ENCODE data around the gene GUCY1A2.

Gene GUCY1A2

DNA sequence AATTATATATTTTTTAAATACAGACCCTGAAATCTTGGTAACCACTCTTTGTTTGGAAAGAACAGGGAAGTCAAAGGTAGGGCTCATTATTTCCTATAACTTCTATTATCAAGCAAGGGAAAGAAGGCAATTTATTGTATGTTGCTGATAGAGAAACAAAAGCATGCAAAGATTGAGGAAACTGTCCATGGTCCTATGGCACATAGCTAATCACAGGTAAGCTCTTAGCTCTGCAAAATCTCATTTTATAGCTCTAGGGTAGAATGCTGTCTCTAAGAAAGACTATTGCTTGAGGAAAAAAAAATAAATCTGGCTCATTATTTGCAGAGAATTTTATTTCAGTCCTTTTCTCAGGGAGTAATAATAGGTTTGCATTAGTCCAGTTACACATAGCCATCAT is 7.4 kb upstream of the GUCY1A2 start:
- no peak for TF ChIP-seq Cebpa-rat (IDR thresholded peaks at IDR 0.05)
- H3K36me3 ChIP-seq: no peaks in the 10 kb centered on the region

DNA sequence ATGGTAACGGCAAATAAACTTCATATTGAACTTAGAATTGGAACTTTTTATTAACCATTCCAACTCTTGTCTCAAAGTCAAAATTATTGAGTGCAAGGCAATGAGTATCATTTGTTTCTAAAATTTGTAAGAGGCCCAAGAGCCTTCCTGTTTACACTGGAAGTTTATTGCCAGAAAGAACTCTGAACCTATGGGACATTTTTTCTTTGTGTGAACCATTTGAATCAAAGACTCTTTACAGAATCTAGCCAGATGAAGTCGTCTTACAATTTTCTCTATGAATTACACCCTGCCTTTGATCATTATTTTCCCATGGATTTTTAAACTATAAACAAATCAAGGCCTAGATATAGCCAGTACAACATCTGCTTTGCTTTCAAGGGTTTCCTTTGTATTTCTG is 2.3 kb upstream of the GUCY1A2 start:
- Histone ChIP-seq H4K20me1 (no peaks in the 10 kb centered on the region), H3K4me1 (no peaks in the 10 kb centered on the region), H3K27ac (no peak overlapping the region), H3K9me3 (peaks cover 21% of the 10 kb centered on the region), H3K27me3 (peaks cover 37% of the 10 kb centered on the region), H3K4me3 (no peak overlapping the region), H3K36me3 (no peaks in the 10 kb centered on the region), H3K9ac (no peak overlapping the region), H3K4me2 (no peak overlapping the region)
- no peak for TF ChIP-seq Cebpa-rat (IDR thresholded peaks at IDR 0.05)

More for the DNA sequence above, 7.4 kb upstream of the GUCY1A2 start:
- H3K4me1 ChIP-seq: no peaks in the 10 kb centered on the region
- H3K9me3 ChIP-seq: no peaks in the 10 kb centered on the region
- no peak overlapping the region for H3K9ac ChIP-seq
- no peak overlapping the region for H3K4me2 ChIP-seq
- H3K27ac ChIP-seq: no peak overlapping the region
- no peaks in the 10 kb centered on the region for H3K27me3 ChIP-seq
- no peaks in the 10 kb centered on the region for H4K20me1 ChIP-seq
- H3K4me3 ChIP-seq: no peak overlapping the region

DNA sequence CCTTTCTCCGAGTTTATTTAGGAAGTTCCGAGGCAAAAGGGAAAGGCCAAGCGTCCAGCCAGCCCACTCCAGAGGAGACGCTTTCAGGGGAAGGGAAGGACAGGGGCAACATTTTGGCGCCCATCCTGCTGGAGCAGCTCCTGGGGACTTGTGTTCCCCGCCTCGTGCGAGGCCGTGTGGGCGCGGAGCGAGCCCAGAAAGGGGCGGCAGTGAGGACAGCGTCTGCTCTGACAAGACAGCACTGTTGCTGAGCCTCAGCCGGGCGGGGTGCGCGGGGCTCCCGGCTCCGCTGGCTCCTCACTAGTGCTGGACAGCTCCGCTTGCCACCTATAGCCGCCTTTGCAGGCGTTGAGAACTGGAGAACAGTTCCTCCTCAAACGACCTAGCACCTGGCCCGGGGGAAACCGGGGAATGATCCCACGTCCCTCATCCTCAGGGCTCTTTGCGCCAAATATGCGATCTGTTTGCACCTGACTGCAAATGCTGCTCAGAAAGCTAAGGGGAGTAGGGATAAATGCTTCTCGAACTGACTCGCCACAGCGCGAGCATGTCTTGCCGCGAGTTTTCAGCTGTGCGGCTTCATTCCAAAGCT is 722 bp upstream of the GUCY1A2 start:
- Histone ChIP-seq H3K27ac (no peak overlapping the region), H3K27me3 (peaks cover 37% of the 10 kb centered on the region), H4K20me1 (no peaks in the 10 kb centered on the region), H3K4me2 (no peak overlapping the region), H3K36me3 (no peaks in the 10 kb centered on the region), H3K9me3 (peaks cover 21% of the 10 kb centered on the region), H3K4me3 (0 out of 2 replicates have a peak overlapping the region, but pooled peaks have one; percentile 62), H3K4me1 (no peaks in the 10 kb centered on the region), H3K9ac (no peak overlapping the region)
- TF ChIP-seq Cebpa-rat (IDR thresholded peaks at IDR 0.05): no peak

DNA sequence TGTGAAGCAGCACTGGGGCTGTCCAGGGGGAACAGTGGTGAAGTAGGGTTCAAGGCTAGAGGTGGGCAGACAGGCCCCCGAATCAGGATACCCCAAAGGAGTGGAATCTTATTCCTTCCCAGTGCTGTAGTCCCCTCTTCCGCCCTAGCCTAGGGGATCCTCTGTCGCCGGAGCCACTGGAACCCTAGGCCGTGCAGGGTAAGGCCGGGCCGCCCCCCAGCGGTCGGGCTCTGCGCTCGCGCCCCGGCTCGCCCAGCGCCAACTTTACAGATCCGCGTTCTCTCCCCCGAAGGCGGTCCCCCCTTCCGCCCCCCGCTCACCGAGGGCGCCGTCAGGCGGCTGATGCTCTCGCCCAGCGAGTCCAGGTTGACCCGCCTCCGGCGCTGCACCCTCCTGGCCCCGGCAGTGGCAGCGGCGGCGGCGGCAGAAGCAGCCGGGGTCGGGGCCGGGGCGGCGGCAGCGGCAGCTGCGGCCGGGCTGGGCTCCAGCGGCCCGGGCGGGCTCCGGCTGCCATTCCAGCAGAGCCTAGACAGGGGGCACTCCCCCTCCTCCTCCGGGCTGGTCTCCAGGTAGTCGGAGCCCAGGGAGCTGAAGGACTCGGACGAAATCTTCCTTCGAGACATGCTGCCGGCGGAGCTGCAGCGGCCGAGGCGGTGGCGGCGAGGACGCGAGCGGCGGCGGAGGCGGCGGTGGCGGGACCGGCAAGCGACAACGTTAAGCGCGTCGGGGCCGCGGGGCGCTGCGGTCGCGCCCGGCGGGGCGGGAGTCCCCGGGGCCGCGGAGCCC is 650 bp downstream of the GUCY1A2 start:
- Histone ChIP-seq H3K36me3 (no peaks in the 10 kb centered on the region), H3K4me2 (peak overlapping the region; percentile 63), H3K27ac (no peak overlapping the region), H3K4me1 (no peaks in the 10 kb centered on the region), H3K9me3 (peaks cover 21% of the 10 kb centered on the region), H4K20me1 (no peaks in the 10 kb centered on the region), H3K4me3 (peak overlapping the region; percentile 62), H3K27me3 (peaks cover 37% of the 10 kb centered on the region), H3K9ac (no peak overlapping the region)
- no peak for TF ChIP-seq Cebpa-rat (IDR thresholded peaks at IDR 0.05)

DNA sequence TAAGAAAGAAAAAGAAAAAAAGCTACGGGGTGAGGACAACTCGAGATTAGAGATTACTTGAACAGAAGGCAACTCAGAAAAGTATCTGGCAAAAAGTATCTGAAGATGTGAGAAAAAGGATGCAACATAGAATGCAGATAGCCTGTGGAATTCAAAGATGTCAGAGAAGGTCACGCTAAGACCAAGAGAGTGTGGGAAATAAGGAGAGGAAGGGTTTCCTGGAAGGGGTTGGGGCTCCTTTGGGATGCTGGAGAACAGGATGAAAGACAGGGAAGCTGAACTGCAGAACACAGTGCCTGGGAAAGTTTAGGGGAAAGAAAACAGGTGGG is 1.2 kb downstream of the GUCY1A2 start:
- no peak overlapping the region for H3K9ac ChIP-seq
- H3K4me1 ChIP-seq: no peaks in the 10 kb centered on the region
- TF ChIP-seq Cebpa-rat (IDR thresholded peaks at IDR 0.05): no peak
- no peak overlapping the region for H3K27ac ChIP-seq
- peaks cover 37% of the 10 kb centered on the region for H3K27me3 ChIP-seq
- H3K4me3 ChIP-seq: no peak overlapping the region
- H4K20me1 ChIP-seq: no peaks in the 10 kb centered on the region
- H3K36me3 ChIP-seq: no peaks in the 10 kb centered on the region
- H3K9me3 ChIP-seq: peaks cover 21% of the 10 kb centered on the region
- no peak overlapping the region for H3K4me2 ChIP-seq

DNA sequence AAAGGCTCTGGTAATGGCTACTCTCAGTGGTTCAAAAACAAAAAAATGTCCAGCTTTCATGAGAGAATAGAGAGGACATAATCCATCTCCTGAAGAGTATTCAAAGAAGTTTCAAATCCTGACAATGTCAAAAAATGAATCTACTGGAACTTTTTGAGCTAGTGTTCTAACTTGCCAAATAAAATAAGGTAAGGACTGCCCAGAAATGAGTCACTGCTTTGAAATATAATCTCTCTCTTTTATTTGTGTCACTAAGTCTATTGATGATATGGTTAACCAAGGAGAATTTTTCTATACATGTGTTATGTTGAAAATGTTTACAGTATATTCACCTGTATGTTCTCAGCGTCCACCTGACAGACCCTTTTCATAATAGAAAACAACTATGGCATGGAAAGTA is 3.4 kb downstream of the GUCY1A2 start:
- H3K4me3 ChIP-seq: no peak overlapping the region
- H3K4me2 ChIP-seq: no peak overlapping the region
- no peaks in the 10 kb centered on the region for H3K36me3 ChIP-seq
- H3K27ac ChIP-seq: no peak overlapping the region
- H3K4me1 ChIP-seq: no peaks in the 10 kb centered on the region
- peaks cover 21% of the 10 kb centered on the region for H3K9me3 ChIP-seq
- TF ChIP-seq Cebpa-rat (IDR thresholded peaks at IDR 0.05): no peak
- no peak overlapping the region for H3K9ac ChIP-seq
- H3K27me3 ChIP-seq: peaks cover 37% of the 10 kb centered on the region
- no peaks in the 10 kb centered on the region for H4K20me1 ChIP-seq

DNA sequence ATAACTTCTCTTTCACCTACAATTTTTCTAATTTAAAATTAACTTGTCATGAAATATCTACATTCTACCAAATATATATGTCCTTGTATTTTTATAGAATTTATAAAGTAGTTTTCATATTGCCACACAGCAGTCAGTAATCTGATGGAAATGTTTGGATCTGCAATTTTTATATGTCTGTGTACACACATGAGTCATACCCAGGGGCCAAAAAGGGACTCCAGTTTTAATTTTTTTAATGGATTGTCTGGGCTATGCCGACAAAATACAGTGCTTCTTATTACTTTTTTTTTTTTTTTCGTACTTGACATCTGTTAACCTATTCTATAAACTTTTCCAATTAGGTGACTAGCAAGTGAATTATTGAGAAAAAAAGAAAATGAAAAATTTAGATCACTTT is 6.3 kb downstream of the GUCY1A2 start:
- no peak overlapping the region for H3K9ac ChIP-seq

DNA sequence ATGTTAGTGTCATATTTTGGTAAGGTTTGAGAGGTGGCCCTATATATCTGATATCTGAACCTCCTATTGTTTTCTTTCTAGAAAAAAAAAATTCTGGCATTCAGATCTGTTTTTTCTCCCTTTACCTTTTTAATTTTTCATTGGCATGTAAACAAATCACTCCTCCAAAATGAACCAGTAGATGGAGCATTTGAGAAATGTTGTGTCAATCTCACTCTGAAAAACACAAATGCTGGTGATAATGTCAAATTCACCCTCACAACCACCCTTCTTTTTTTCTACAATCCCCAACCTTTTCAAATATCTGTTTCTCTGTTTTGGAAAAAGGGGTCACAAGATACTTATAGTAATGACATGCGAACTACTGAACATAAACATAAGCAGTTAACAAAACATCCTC is 9.1 kb downstream of the GUCY1A2 start:
- Histone ChIP-seq H4K20me1 (no peaks in the 10 kb centered on the region), H3K27ac (no peak overlapping the region), H3K4me2 (no peak overlapping the region), H3K9ac (no peak overlapping the region), H3K4me3 (no peak overlapping the region), H3K9me3 (no peaks in the 10 kb centered on the region), H3K27me3 (no peaks in the 10 kb centered on the region), H3K36me3 (no peaks in the 10 kb centered on the region), H3K4me1 (no peaks in the 10 kb centered on the region)
- no peak for TF ChIP-seq Cebpa-rat (IDR thresholded peaks at IDR 0.05)

More for the DNA sequence above, 6.3 kb downstream of the GUCY1A2 start:
- TF ChIP-seq Cebpa-rat (IDR thresholded peaks at IDR 0.05): no peak
- Histone ChIP-seq H3K4me2 (no peak overlapping the region), H3K9me3 (no peaks in the 10 kb centered on the region), H4K20me1 (no peaks in the 10 kb centered on the region), H3K4me3 (no peak overlapping the region), H3K27ac (no peak overlapping the region), H3K36me3 (no peaks in the 10 kb centered on the region), H3K27me3 (peaks cover 11% of the 10 kb centered on the region), H3K4me1 (no peaks in the 10 kb centered on the region)

DNA sequence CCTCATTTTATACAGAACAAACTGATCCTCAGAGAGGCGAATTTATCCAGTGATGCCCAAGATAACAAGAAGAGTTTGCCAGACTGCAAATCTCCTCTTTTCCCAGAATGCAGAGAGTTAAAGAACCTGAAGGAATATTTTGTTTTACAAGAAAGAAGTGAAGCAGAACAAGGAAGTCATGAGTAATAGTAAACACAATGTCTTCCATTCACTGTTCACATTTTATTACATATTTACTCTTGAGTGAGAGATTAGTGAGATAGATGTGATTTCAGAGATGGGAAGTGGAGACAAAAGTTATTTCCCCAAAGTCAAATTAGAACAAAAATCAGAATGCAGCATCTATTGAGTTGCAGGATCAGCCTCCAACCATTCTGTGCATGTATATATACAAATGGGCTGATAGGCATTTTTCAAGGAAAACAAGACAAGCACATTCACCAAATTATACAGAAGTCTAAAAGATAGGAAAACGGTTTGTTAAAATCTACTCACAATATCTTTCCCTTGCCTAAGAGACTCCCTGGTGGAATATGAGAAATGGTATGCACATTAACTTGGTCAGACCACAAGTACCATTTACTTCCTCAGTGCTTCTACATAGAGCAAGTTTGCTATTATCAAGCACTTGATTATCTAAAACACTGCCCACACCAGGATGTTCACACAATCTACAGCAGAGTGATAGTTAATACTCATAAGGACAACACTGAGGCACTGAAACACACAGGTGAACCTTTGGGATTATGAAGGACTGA is 12.0 kb downstream of the GUCY1A2 start:
- no peaks in the 10 kb centered on the region for H3K27me3 ChIP-seq
- no peak overlapping the region for H3K4me2 ChIP-seq
- H3K9me3 ChIP-seq: no peaks in the 10 kb centered on the region
- no peaks in the 10 kb centered on the region for H4K20me1 ChIP-seq
- no peak overlapping the region for H3K27ac ChIP-seq
- H3K4me3 ChIP-seq: no peak overlapping the region
- no peak overlapping the region for H3K9ac ChIP-seq
- no peak for TF ChIP-seq Cebpa-rat (IDR thresholded peaks at IDR 0.05)
- no peaks in the 10 kb centered on the region for H3K4me1 ChIP-seq
- H3K36me3 ChIP-seq: no peaks in the 10 kb centered on the region

DNA sequence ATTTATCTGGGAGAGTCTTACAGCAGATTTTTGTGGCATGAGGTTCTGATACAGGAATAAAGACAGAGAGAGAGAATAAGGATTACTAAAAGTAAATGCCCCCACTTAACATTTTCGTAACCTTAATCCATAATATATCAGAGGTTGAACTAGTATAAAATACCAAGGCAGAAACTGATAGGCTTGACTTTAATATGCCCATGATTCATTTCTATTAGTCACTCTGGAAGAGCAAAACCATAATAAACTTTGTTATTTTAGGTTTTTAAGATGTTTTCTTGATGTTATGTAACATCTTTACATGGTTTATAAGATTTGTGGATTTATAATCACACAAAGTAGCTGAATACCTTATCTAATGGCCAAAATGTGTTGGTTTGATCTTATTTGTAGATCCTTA is 19.1 kb downstream of the GUCY1A2 start:
- TF ChIP-seq Cebpa-rat (IDR thresholded peaks at IDR 0.05): no peak
- H3K36me3 ChIP-seq: no peaks in the 10 kb centered on the region
- no peak overlapping the region for H3K27ac ChIP-seq
- H3K27me3 ChIP-seq: no peaks in the 10 kb centered on the region
- H4K20me1 ChIP-seq: no peaks in the 10 kb centered on the region
- no peak overlapping the region for H3K9ac ChIP-seq
- H3K4me2 ChIP-seq: no peak overlapping the region
- H3K4me1 ChIP-seq: no peaks in the 10 kb centered on the region
- H3K4me3 ChIP-seq: no peak overlapping the region
- no peaks in the 10 kb centered on the region for H3K9me3 ChIP-seq
